ENCODE measurements around the gene TRPV2.

Gene TRPV2

GRCh38 chr17:16442594-16443510 lies 27.5 kb downstream of the TRPV2 start:
- in situ Hi-C loops (cut with MboI; ENCODE audit: low sequenced_read_pairs, unreplicated experiment), result no loop called here
- TF ChIP-seq CTCF (IDR thresholded peaks at IDR 0.05; ENCODE audit: borderline replicate concordance, control extremely low read depth, extremely low read depth, insufficient read depth, missing control alignments), result no peak
- DNase-seq (ENCODE audit: low spot score), result no peak

DNA sequence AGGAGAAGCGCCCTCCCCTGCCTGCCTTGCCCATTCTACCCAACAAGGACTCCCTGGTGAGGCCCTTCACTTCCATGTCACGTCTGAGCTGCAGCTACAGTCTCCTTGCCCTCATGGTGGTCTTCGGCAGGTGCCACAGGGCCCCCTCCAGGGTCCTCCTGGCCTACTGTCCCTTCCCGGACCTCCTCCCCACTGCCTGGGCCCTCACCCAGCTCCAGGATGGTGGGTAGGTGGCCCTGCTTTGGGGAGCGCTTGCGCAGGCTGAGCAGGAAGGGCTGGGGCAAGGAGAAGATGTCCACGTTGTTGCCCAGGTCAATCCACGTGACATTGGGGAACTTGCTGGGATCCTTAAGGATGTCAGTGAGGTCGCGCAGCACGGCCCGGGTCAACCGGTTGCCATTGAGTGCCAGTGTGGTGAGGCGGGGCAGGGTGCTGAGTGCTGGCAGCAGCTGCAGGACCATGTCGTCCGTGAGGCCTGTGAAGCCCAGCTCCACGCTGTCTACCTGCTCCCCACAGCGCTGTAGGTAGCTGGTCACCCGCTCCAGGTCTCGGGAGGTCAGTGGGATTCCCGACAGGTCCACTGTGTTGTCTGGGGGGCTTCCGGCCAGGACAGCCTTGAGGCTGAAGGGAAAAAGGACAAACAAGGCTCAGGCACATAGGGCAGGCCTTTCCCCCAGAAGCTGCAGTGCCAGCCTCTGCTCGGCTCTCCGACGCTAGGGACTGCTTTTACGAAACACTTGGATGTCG lies 28.3 kb downstream of the TRPV2 start:
- no peak for DNase-seq (ENCODE audit: low spot score)

GRCh38 chr17:16444258-16444886 lies 29.0 kb downstream of the TRPV2 start:
- no peak for DNase-seq (ENCODE audit: low spot score)
- no peak for TF ChIP-seq CTCF (IDR thresholded peaks at IDR 0.05; ENCODE audit: borderline replicate concordance, control extremely low read depth, extremely low read depth, insufficient read depth, missing control alignments)
- in situ Hi-C loops (cut with MboI; ENCODE audit: low sequenced_read_pairs, unreplicated experiment), result no loop called here

More for the DNA sequence above, 28.3 kb downstream of the TRPV2 start:
- in situ Hi-C loops (cut with MboI; ENCODE audit: low sequenced_read_pairs, unreplicated experiment), result no loop called here
- TF ChIP-seq CTCF (IDR thresholded peaks at IDR 0.05; ENCODE audit: borderline replicate concordance, control extremely low read depth, extremely low read depth, insufficient read depth, missing control alignments), result no peak

DNA sequence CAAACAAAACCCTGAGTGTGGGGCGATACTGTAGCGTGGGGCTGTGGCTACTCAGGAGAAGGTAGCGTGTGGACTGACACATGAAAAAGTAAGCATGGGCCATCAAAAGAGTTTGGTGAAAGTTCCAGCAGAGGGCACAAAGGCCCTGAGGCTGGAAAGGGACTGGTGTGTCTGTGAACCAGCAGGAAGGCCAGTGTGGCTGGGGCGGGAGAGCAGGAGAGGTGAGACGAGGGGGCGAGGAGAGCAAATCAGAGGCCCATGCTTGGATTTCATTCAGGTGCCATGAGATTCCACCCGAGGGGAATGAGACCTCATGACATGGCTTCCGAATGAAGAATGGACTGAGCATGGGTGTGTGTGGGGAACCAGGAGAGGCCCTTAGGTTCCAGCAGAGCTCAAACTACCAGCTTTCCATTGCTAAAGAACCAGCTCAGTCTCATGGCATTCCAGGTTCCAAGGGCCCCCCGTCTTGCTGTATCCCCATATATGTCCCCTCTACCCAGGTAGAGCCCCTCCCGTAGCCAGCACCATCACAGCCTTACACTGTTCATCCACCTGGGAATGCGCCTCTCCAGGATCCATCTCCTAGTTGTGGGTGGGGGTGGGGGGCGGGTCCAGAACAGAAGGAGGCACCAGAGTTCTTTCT lies 31.1 kb downstream of the TRPV2 start:
- TF ChIP-seq CTCF (IDR thresholded peaks at IDR 0.05; ENCODE audit: borderline replicate concordance, control extremely low read depth, extremely low read depth, insufficient read depth, missing control alignments), result no peak
- in situ Hi-C loops (cut with MboI; ENCODE audit: low sequenced_read_pairs, unreplicated experiment), result no loop called here
- no peak for DNase-seq (ENCODE audit: low spot score)

GRCh38 chr17:16447676-16448075 lies 32.3 kb downstream of the TRPV2 start:
- DNase-seq (ENCODE audit: low spot score), result no peak
- TF ChIP-seq CTCF (IDR thresholded peaks at IDR 0.05; ENCODE audit: borderline replicate concordance, control extremely low read depth, extremely low read depth, insufficient read depth, missing control alignments), result no peak
- in situ Hi-C loops (cut with MboI; ENCODE audit: low sequenced_read_pairs, unreplicated experiment), result no loop called here

- no peak for DNase-seq (ENCODE audit: low spot score)
- in situ Hi-C loops (cut with MboI; ENCODE audit: low sequenced_read_pairs, unreplicated experiment), result no loop called here
- no peak for TF ChIP-seq CTCF (IDR thresholded peaks at IDR 0.05; ENCODE audit: borderline replicate concordance, control extremely low read depth, extremely low read depth, insufficient read depth, missing control alignments)
Measured at GRCh38 chr17:16448490-16448889, 33.1 kb downstream of the TRPV2 start.
